Skin of body (tissue), 2 donors: ENCODE measurements around the gene CTTNBP2. TPM values are rescaled to one million over a fixed set of nuclear protein-coding genes. Genes with fewer than 3 reads are reported as not detected.

ENCODE experiments used
- DNase-seq: peaks from one replicate; lab custom pipeline; 2025; lab: John Stamatoyannopoulos, UW
- total RNA-seq: library from RNA; depleted of rRNA; stranded (reverse); fragments of >200 nt; gene quantifications from one replicate; pipeline ENCODE4 v1.2.3, GENCODE V29; 2014

CTTNBP2 gene
- total RNA-seq, 1 donor from 2014 or later: 5.5 TPM

DNA sequence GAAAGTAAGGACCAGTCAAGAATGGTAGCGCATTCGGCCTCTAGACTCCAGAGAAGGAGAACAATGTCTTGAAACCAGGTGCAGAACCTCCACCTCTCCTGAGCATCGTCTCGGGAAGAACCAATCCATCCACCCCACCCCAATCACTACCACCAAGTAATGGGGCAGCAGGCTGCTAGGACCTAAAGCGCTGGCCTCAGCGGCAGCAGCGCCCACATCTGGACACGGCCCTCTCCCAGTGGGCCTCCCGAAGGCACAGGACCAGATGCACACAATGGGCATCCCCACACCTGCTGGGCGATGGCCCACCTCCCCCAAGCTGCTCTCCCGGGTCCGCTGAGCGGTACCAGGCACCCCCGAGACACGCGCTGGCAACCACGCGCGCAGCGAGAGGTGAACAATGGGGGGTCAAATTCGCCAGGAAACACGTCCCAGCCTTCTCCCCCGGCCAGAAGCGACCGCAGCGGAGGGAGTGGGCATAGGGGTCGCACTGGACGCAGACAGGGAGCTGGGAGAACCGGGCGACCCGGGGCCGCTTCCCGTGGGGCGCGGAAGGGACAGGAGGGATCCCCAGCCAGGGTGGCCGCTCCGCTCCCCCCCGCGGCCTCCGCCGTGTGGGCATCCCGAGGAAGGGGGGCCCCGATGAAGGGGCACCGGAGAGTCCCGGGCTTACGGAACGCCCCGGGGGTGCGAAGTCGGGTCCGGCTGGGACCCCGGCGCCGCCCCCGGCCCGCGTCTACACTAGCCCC is 506 bp downstream of the CTTNBP2 start:
- DNase-seq: no peak

- no peak for DNase-seq
Measured at GRCh38 chr7:117871778-117872538, 1.3 kb downstream of the CTTNBP2 start.

- no peak for DNase-seq
Measured at GRCh38 chr7:117871401-117871777, 1.9 kb downstream of the CTTNBP2 start.

GRCh38 chr7:117870448-117871130 is 2.7 kb downstream of the CTTNBP2 start:
- DNase-seq: no peak

DNA sequence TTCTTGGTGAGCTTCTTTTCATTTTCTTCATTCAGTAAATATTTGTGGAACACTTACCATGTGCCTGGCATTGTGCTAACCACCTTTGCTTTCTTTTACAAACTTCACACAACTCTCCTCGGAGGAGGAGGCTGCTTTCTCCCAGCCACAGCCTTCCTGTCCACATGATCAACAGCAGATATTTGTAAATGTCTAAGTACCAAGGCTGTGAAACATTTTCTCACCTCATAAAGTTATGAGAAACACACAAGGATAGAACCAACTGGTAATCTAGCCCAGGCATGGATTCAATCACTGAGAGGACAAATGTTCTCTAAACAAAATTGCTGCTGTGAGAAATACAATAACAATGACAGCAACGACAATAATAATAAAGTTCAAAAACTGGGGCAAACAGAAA is 3.9 kb downstream of the CTTNBP2 start:
- no peak for DNase-seq

DNA sequence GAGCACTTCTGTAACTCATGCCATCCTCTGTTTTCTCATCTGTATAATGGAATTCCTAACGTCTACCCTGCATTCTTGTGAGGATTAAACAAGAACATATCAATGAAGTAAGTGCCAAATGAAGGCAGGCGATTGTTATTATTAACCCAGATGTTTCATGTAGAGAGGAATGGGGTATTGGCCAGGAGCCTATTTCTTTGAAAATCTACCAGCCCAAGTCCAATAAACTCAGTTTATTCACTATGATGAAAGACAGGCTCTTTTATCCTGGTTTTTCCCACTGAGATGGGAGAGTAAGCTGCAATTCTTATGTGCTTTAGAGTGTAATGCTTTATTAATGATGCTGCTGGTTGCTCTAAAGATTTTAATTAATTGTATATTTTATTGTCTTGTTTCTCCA is 9.6 kb downstream of the CTTNBP2 start:
- DNase-seq: no peak

DNA sequence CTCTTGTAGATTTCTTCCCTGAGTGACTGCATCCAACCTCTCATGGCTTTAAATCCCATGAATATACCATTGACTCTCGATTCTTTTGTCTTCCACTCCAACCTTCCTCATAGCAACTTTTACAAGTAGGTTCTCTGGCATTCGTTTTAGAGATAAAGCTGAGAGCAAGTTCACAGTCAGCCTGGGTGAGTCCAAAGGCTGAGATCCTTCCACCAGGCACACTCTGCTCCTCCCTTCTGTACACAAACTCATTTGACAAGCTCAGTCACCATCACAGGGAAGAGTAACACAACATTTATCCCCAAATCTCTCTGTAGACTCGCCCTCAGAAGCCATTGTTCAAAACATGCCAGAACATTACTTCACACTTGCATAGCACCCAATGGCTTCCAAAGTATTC is 10.9 kb downstream of the CTTNBP2 start:
- no peak for DNase-seq

- no peak for DNase-seq
Measured at GRCh38 chr7:117859246-117859812, 13.9 kb downstream of the CTTNBP2 start.

- no peak for DNase-seq
Measured at GRCh38 chr7:117858712-117859111, 14.5 kb downstream of the CTTNBP2 start.

DNA sequence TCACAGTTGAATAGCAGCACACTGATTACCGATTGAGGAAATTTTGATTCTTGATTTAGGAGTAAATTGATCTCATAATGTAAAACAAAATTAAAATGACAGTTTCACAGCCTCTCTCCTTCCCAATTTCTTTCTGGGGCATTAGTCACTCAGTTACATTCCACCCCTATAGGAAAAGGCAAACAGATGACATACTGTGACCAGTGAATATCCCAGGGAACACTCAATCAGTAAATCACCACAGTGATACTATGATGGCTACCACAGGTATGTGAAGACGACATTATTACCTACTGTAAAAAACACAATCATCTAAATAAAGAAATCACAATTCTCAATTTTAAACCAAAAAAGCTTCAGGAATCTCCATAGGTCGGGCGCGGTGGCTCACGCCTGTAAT is 15.5 kb downstream of the CTTNBP2 start:
- DNase-seq: no peak

GRCh38 chr7:117856196-117856595 is 17.0 kb downstream of the CTTNBP2 start:
- no peak for DNase-seq

DNA sequence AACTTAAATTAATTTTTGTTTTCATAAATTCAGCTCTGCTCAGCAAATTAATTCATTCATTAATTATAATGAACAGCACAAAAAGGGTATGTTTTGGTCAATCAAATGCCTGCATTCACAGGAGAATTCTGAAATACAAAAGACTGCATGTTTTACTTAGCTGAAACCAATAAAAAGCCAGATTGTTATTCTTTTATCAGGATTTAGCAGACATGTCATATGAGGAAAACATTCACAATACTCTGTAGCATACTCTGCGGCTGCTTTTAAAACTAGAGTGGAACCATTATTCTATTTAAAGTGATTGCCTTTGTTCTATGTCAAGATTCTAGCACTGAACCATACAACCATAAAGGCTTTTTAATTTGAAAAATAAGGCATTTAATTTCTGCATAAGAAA is 19.1 kb downstream of the CTTNBP2 start:
- no peak for DNase-seq

DNA sequence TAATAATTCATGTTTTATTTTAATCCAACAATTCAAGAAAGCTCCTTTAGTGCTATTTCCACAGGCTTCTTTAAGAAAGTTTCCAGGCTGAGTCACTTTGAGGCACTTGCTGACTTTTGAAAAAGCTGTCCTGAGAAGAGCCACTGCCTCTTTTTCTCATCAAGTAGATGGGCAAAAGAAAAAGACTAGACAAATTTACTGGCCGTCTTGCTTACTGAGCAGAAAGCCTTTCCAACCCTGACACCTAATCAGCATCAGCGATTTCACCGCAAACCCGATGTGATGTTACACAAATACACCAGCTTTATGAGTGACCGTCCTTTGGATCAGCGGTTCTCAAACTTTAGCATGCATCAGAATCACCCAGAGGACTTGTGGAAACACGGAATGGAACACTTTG is 24.3 kb downstream of the CTTNBP2 start:
- DNase-seq: no peak

- no peak for DNase-seq
Measured at GRCh38 chr7:117844678-117845077, 28.6 kb downstream of the CTTNBP2 start.

DNA sequence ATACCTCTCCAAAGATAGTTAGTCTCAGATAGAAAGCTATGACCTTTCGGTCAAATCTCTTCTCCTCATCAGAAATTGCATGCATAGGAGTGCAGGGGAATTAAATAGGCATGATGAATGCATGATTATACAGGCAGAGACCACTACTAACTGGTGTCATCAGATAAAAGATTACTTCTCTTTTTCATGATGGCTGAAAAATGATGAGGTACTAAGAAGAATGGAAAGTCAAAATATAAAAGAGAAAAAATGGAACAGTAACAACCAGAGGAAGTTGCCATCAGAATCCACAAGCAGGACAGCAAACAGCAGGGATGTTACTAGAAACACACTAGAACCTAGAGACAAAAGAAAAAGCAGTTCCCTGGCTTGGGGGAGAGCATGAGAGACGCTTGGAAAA is 31.6 kb downstream of the CTTNBP2 start:
- DNase-seq: no peak

DNA sequence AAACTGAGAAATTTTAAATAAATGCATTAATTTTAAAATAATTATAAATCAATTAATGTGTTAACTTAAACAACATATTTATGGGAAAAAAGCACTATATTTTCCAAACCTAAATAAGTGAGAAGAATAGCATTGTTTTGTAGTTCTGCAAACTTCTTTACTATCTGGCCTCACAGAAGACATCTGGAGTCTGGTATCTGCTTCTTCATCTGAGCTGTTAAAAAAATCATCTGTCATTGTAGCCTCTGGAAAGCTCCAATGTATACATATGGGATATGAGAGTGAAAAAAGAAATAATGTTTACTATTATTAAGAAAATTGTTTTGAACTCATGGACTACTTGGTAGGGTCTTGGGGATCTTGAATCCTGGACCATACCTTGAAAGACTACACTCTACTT is 32.2 kb downstream of the CTTNBP2 start:
- no peak for DNase-seq

DNA sequence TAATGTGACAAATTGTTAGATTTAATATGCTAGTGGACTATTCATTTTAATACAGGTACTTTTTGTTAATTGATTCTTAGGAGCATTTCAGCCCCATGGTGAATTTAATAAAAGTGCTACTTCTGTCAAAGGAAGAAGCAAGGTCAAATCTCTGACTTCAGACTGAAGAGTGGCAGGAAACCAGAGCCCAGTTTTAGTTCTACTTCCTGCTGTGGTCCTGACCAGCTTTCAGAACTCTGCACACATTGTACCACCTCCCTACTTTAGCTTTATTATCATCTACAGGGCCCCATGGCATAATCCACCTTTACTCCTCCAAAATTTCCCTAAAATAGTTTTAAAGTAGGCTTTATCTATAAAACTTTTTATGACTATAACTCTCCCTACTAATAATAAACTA is 33.7 kb downstream of the CTTNBP2 start:
- no peak for DNase-seq

- no peak for DNase-seq
Measured at GRCh38 chr7:117837841-117838240, 35.4 kb downstream of the CTTNBP2 start.

DNA sequence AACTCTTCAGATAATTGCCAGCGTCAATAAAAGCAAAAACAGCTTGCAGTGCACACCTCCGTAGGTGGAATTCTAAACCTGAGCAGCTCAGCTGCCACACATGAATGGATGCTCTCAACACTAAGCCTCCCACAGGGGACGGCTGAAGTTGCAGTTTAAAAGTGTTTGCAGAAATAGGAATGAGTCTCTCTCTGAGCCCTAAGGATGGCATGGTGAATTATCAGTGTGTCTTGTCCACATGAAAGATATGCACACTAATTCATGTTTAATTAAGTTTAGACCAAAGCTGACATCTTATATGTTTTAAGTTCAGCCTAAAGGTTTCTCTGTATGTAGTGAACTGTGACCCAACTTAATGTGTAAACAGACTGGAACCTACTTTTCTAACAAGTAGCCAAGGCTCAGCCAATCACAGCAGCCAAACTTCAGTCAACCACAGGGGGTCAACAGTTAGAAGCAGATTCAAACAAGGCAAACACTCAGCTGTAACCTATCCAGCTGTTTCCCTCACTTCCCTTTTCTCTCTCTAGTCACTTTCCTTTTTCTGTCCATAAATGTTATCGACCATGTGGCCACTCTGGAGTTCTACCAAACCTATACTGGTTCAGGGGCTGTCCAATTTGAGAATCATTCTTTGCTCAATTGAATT is 38.1 kb downstream of the CTTNBP2 start:
- no peak for DNase-seq

DNA sequence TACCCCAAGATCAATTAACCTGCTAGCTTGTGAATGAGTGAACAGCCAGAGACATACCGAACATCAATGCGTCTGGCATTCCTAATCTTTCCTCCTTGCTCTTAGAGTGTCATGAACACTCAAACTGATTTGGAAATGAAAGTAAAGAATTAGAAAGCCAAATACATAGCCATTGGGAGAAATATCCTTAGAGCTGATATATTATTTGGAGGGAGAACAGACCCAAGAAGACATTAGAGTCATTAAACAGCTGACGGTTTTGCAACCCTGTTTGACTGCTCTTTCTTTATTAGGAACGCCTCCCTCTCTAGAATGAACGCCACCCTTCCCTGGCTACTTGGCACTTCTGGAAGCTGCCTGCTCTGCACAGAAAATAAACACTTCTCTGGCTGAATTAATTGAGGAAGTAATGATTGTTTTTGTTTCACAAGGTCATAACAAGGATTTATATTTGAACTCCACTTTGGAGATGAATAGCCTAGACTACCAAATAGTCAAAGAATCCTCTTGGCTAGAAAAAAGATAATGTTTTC is 42.8 kb downstream of the CTTNBP2 start:
- DNase-seq: no peak

DNA sequence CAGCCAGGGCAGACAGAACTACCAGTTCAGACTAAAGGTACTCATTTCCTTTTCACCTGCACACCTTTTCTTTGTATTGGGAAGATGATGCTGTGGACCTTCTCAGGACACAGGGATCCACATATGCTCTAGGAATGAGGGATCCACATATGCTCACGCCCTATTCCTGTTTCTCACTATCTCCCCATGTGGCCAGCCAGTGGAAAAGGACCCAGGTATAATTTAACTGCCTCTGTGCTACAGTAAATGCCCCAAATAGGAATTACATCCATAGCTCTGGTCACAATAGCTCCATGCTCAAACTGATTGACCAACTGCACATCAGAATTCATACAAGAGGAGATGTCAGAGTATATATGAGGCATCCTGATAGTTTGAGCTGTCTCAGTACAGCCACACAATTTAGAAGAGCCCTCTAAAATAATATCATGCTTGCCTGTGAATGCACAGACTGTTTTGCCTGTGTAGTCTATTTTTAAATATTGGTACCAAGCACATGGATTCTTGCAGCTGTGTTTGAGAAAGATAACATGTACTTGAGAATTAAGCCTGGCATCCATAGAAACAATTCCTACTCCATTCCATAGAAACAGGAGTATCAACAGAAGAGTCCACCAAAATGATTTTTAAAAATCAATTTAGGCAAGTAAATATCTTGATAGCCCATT is 43.7 kb downstream of the CTTNBP2 start:
- DNase-seq: no peak
